CD14-positive monocyte (primary cell): ENCODE measurements around the gene NBPF26. TPM values are rescaled to one million over a fixed set of nuclear protein-coding genes. Genes with fewer than 3 reads are reported as not detected.
"Not testable (repeated sequence)": the region's sequence is repeated elsewhere in the genome, so short reads cannot be mapped to it uniquely, and the experiment has no call there.

Experiments used
- DNase-seq, 3 donors: peaks; one replicate each; pipeline ENCODE4 v3.0.0-alpha.2; 2011 to 2022
- H2AFZ ChIP-seq: 2 replicates; pipeline ENCODE4 v1.6.0; 2012; ENCODE audit warnings: mild to moderate bottlenecking, low read depth, low read length, inconsistent platforms; ENCODE audit not compliant: insufficient read depth, poor library complexity, severe bottlenecking
- H3K27ac ChIP-seq, 2 donors: 1 replicate in 1 of 2; 2 replicates in 1 of 2; pipeline ENCODE4 v1.5.1; 2012 to 2013; ENCODE audit warnings: low read length in 2 of 2, control low read depth in 1 of 2, inconsistent platforms in 1 of 2, low read depth in 1 of 2, mild to moderate bottlenecking in 1 of 2
- H3K27me3 ChIP-seq, 2 donors: one replicate each; pipeline versions ENCODE4 v1.6.0 to v1.6.1; 2011 to 2013; ENCODE audit warnings: low read length in 2 of 2; ENCODE audit not compliant: control insufficient read depth in 2 of 2, insufficient read depth in 2 of 2
- H3K36me3 ChIP-seq, 2 donors: replicated peaks in 1 of 2; 1 replicate in 1 of 2; 2 replicates in 1 of 2; pipeline versions ENCODE4 v1.5.1 to v1.6.1; 2012 to 2013; ENCODE audit warnings: low read length in 2 of 2, control low read depth in 1 of 2, inconsistent platforms in 1 of 2, mild to moderate bottlenecking in 1 of 2; ENCODE audit not compliant: insufficient read depth in 2 of 2, control insufficient read depth in 1 of 2
- H3K4me1 ChIP-seq, 2 donors: 1 replicate in 1 of 2; 2 replicates in 1 of 2; pipeline versions ENCODE4 v1.5.1 to v1.6.1; 2012 to 2013; ENCODE audit warnings: low read length in 2 of 2, control low read depth in 1 of 2, inconsistent platforms in 1 of 2, mild to moderate bottlenecking in 1 of 2, moderate library complexity in 1 of 2; ENCODE audit not compliant: insufficient read depth in 2 of 2, control insufficient read depth in 1 of 2
- H3K4me2 ChIP-seq: replicated peaks from 2 replicates; pipeline ENCODE3; 2012; ENCODE audit warnings: low read length, moderate library complexity, mild to moderate bottlenecking; ENCODE audit not compliant: poor library complexity, severe bottlenecking; ENCODE audit errors: extremely low read depth
- H3K4me3 ChIP-seq, 3 experiments: fragments of 200-600 bp in 1 of 3; sonication (generic) in 1 of 3; replicated peaks in 1 of 3; 1 replicate in 2 of 3; 2 replicates in 1 of 3; pipeline ENCODE4 v1.5.1; 2011 to 2013; ENCODE audit warnings: low read length in 3 of 3, mild to moderate bottlenecking in 3 of 3, control low read depth in 2 of 3, low read depth in 2 of 3, inconsistent platforms in 1 of 3, moderate library complexity in 1 of 3
- H3K79me2 ChIP-seq: 2 replicates; pipeline ENCODE4 v1.6.0; 2012; ENCODE audit warnings: mild to moderate bottlenecking, control low read depth, inconsistent platforms, low read length, moderate library complexity; ENCODE audit not compliant: insufficient read depth
- H3K9ac ChIP-seq: 2 replicates; pipeline ENCODE4 v1.6.0; 2017; ENCODE audit warnings: low read length, mild to moderate bottlenecking; ENCODE audit not compliant: insufficient read depth, poor library complexity, severe bottlenecking
- H3K9me3 ChIP-seq, 2 donors: replicated peaks in 1 of 2; 1 replicate in 1 of 2; 2 replicates in 1 of 2; pipeline versions ENCODE4 v1.5.1 to v1.6.1; 2012 to 2013; ENCODE audit warnings: low read length in 2 of 2, control low read depth in 1 of 2; ENCODE audit not compliant: control insufficient read depth in 1 of 2, insufficient read depth in 1 of 2
- H4K20me1 ChIP-seq: 2 replicates; pipeline ENCODE4 v1.6.0; 2012; ENCODE audit warnings: mild to moderate bottlenecking, low read length, control low read depth, moderate library complexity; ENCODE audit not compliant: insufficient read depth
- H3K27ac Mint-ChIP-seq, 7 donors: one replicate each; pipeline ENCODE4 v1.8.0; 2020; ENCODE audit warnings: mild to moderate bottlenecking in 7 of 7, mixed read lengths in 7 of 7, moderate library complexity in 6 of 7, inconsistent platforms in 2 of 7
- H3K27me3 Mint-ChIP-seq, 3 donors: one replicate each; pipeline ENCODE4 v1.8.0; 2021 to 2022; ENCODE audit warnings: low read depth in 3 of 3, mild to moderate bottlenecking in 3 of 3, mixed read lengths in 3 of 3, moderate library complexity in 3 of 3, inconsistent platforms in 1 of 3
- H3K36me3 Mint-ChIP-seq, 2 donors: one replicate each; pipeline ENCODE4 v1.8.0; 2020; ENCODE audit warnings: mixed read lengths in 2 of 2, inconsistent platforms in 1 of 2, mild to moderate bottlenecking in 1 of 2
- H3K4me1 Mint-ChIP-seq: one replicate; pipeline ENCODE4 v1.8.0; 2020; ENCODE audit warnings: mild to moderate bottlenecking, mixed read lengths
- H3K4me3 Mint-ChIP-seq, 2 donors: one replicate each; pipeline ENCODE4 v1.8.0; 2020; ENCODE audit warnings: mild to moderate bottlenecking in 2 of 2, mixed read lengths in 2 of 2, moderate library complexity in 1 of 2
- H3K9me3 Mint-ChIP-seq, 7 donors: one replicate each; pipeline ENCODE4 v1.8.0; 2020 to 2022; ENCODE audit warnings: mixed read lengths in 7 of 7, mild to moderate bottlenecking in 6 of 7, moderate library complexity in 6 of 7, inconsistent platforms in 2 of 7
- WGBS: methylation state at CpG from one replicate; pipeline ENCODE4 v1.1.5; 2013; ENCODE audit warnings: missing lambda C conversion rate; ENCODE audit not compliant: insufficient coverage; 5-methylcytosine and 5-hydroxymethylcytosine counted together
- intact Hi-C, 2 donors: fragments of 100-400 bp; cut with micrococcal nuclease; formaldehyde crosslinking; loops; one replicate each; pipeline versions ENCODE4 v1.15.0 to v1.15.1; 2023
- polyA plus RNA-seq, 3 donors: library from polyadenylated mRNA; depleted of rRNA in 1 of 3; unstranded in 2 of 3; stranded (reverse) in 1 of 3; fragments of 300-500 nt in 2 of 3; fragments of >200 nt in 1 of 3; fragmentation: Illumina TruSeq in 2 of 3; gene quantifications; 1 replicate in 2 of 3; 2 replicates in 1 of 3; pipeline ENCODE4 v1.2.3, GENCODE V29; 2012 to 2021

The NBPF26 gene
- polyA plus RNA-seq, 3 donors = 6.0 to 37.1 (median 8.5) TPM

- H3K36me3 Mint-ChIP-seq, H3K79me2 ChIP-seq, H3K9ac ChIP-seq, H3K27me3 ChIP-seq, H4K20me1 ChIP-seq, H3K9me3 ChIP-seq, intact Hi-C loops, H2AFZ ChIP-seq, H3K9me3 Mint-ChIP-seq, H3K27me3 Mint-ChIP-seq, H3K36me3 ChIP-seq, H3K4me2 ChIP-seq, H3K4me1 ChIP-seq: not testable (repeated sequence)
- Mint-ChIP-seq H3K27ac (peak overlapping the region; percentile 89 to 99 (median 97)), H3K4me3 (peak overlapping the region; percentile 79 to 91), H3K4me1 (peaks cover 15% of the 10 kb centered on the region)
- Histone ChIP-seq H3K27ac (peak overlapping the region in 1 of 2 donors; percentile 85), H3K4me3 (peak overlapping the region in 2 of 3 experiments; percentile 22 to 25)
- no CpG with 5 or more reads among the region's 8 CpGs for WGBS
- peak; percentile 19 to 85 (median 48) for DNase-seq
Measured at GRCh38 chr1:120850287-120850536, 126.5 kb downstream of the NBPF26 start.

GRCh38 chr1:120850537-120851421 lies 127.0 kb downstream of the NBPF26 start:
- H3K9me3 ChIP-seq, H3K79me2 ChIP-seq, H2AFZ ChIP-seq, intact Hi-C loops, H3K9me3 Mint-ChIP-seq, H3K36me3 Mint-ChIP-seq, H4K20me1 ChIP-seq, H3K36me3 ChIP-seq, H3K4me1 ChIP-seq, H3K4me2 ChIP-seq, H3K27me3 ChIP-seq, H3K27me3 Mint-ChIP-seq: not testable (repeated sequence)
- WGBS = 0% methylated on average over 11 of the region's 50 CpGs
- Histone ChIP-seq H3K27ac (peak overlapping the region; percentile 77 to 85), H3K9ac (peak overlapping the region; percentile 64), H3K4me3 (peak overlapping the region; percentile 22 to 53 (median 47))
- H3K4me1 Mint-ChIP-seq = peaks cover 17% of the 10 kb centered on the region
- DNase-seq = peak; percentile 78 to 96 (median 89)
- H3K4me3 Mint-ChIP-seq = peak overlapping the region; percentile 79 to 91
- peak overlapping the region; percentile 89 to 99 (median 97) for H3K27ac Mint-ChIP-seq

GRCh38 chr1:120858144-120858543 lies 134.4 kb downstream of the NBPF26 start:
- DNase-seq, H4K20me1 ChIP-seq, H3K27ac ChIP-seq, H3K36me3 ChIP-seq, H2AFZ ChIP-seq, H3K79me2 ChIP-seq, intact Hi-C loops, H3K9me3 Mint-ChIP-seq, H3K4me1 ChIP-seq, H3K4me2 ChIP-seq, H3K27me3 ChIP-seq, H3K4me3 ChIP-seq, H3K4me1 Mint-ChIP-seq, H3K36me3 Mint-ChIP-seq, H3K27me3 Mint-ChIP-seq, H3K4me3 Mint-ChIP-seq, H3K27ac Mint-ChIP-seq, H3K9me3 ChIP-seq, H3K9ac ChIP-seq: not testable (repeated sequence)
- no CpG with 5 or more reads among the region's 2 CpGs for WGBS

- H3K9me3 Mint-ChIP-seq = not testable (repeated sequence)
Measured at GRCh38 chr1:120859615-120860234, 136.0 kb downstream of the NBPF26 start.

More at GRCh38 chr1:120859615-120860234, 136.0 kb downstream of the NBPF26 start:
- H3K9me3 ChIP-seq, H3K27me3 ChIP-seq, intact Hi-C loops, H3K27ac ChIP-seq, H3K27me3 Mint-ChIP-seq, H3K27ac Mint-ChIP-seq, H2AFZ ChIP-seq, DNase-seq, H3K79me2 ChIP-seq, H3K4me3 Mint-ChIP-seq, H3K4me1 Mint-ChIP-seq, H3K4me1 ChIP-seq, H3K4me2 ChIP-seq, H4K20me1 ChIP-seq, H3K9ac ChIP-seq, H3K36me3 ChIP-seq, H3K36me3 Mint-ChIP-seq, H3K4me3 ChIP-seq: not testable (repeated sequence)
- WGBS = no CpG with 5 or more reads among the region's 8 CpGs
